ENCODE results near the gene SGCA.

Gene SGCA

DNA sequence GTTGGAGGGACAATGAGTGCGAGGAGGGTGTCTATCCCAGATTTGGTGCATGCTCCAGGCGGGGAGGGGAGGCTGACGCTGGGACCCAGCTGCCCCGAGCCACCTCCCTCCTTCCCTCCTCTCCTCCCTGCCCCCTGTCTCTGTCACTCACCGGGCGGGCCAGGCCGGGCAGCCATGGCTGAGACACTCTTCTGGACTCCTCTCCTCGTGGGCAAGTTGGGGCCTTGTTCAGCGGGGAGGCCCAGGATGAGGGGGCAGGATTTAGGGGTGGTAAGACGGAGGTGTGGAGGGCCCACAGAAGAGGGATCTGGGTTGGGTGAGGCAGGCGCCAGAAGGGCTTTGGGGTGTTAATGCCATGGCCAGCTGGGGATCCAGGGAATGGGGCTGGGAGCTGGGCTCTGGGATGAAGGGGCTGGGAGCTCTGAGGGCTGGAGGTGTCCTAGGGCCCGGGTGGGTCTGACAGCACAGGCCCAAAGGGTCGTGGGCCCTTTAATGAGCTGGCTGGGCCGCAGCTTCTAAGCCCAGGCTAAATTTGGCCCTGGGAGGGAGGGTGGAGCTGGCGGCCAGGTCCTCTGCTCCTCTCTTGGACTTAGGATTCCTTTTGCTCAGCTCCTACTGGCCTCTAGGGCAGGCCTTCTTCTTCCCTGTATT, at the start of gene SGCA:
TSS of gene SGCA (plus strand) at position 139 of the 651 bp plus-strand sequence. CDS start at position 175, 36 bp downstream.
- no peak for FAIRE-seq

DNA sequence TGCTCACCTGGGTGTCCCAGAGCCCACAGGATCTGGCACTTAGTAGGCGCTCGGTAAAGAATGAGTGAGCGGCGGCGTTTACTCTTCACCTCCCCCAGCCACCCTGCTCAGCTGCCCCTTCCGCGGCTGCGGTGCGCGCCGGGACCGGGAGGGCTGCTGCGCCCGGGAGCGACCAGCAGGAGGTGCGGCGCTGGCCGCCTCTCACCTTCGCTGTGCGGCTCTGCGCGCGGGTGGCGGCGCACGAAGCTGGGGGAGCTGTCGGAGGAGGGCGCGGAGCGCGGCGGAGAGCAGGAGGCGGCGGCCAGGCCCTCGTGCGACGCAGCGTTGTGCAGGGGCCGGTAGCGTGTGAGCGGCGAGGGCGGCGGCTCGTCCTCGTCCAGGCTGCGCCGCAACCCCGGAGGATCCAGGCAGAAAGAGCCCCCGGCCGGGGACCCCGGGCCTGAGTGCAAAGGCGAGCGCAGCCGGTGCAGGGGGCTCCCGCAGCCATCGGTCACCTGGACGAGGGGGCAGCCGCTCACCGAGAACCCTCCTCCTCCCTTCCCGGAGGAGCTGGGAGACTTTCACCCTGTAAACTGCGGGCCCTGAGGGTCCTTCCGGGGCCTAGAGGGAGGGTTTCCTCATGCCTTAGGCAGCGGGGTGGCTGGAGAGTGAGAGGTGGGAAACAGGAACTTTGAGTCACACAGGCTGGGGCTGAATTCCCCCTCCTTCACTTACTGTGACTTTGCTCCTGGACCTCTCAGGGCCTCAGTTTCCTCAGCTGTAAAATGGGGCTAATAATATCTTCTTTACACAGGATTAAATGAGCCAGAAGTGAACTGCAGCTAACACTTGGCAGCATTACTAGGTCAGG, 48.4 kb upstream of the SGCA start:
- no peak for FAIRE-seq

DNA sequence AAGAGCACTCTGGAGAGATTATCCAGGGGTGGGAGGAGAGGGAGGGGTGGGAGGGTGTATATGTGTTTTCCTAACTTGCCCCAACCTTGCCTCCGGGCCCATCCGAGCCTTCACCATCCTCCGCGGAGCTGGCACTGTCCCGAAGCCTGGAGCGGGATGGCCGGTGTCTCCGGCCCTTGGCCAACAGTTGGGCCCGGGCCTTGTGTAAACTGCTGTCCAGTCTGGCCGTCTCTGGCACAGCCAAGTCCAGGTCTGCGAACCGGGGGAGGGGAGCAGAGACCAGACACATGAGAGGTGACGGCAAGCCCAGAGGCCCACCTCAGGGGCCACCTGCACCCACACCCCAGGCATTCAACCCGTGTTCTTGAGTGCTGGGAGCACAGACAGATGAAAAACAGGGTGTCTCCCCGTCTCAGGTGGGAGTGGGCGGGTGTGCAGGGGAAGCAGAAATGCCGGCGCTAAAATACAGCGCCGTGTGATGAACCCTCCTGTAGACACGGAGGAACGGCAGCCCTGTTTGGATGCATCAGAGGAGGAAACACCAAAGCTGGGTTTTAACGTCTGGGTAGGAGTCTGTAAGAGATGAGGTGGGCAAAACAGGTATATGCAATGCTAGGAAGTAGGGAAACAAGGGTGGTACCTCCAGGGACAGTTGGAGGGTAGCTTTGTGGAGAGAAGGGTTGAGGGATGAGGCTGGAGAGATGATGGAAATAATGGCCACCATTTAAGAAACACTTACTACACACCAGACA, 47.6 kb upstream of the SGCA start:
- no peak for FAIRE-seq

DNA sequence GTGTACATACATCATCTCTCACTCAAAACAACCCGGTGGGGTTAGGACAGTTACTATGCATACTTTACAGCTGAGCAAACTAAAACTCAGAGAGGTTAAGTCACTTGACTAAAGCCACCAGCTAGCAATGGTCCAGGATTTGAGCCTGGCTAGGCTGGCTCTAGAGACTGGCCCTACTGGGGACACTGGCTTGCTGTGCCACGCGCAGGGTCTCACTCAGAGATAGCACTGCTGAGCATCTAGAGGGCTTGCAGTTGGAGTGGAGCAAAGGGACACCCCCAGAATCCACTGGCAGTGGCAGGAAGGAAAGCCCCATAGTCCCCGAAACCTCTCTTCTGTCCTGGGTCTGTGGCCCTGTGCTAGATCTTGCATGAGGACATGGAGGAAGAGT, 47.0 kb upstream of the SGCA start:
- no peak for FAIRE-seq

DNA sequence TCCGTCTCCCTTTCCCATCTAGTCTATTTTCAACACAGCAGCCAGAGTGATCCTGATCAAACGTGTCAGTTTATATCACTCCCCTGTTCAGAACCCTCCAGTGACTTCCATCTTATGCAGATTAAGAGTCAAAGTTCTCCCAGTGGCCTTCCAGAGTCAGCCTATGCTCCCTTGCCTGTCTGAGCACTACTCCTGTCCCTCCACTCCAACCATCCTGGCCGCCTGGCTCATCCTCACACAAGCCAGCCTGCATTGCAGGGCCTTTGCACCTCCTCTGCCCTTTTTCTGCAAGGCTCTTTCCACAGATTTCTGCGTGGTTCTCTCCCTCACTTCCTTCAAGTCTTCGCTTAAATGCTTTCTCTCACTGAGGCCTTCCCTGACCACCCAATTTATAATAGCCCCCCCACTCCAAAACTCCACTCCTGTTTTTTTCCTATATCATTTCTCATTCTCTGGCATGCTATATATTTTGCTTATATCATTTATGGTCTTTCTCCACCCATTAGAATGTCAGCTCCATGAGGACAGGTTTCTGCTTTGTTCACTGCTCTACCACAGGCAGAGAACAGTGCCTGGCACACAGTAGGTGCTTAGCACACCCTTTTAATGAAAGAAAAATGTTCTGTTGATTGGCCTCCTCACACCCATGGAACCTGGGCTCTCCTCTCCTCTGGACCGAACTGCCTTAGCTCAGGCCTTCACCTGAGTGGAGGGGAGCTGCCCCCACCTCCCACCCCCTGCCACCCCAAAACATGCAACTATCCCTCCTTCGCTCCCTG, 45.1 kb upstream of the SGCA start:
- no peak for FAIRE-seq

DNA sequence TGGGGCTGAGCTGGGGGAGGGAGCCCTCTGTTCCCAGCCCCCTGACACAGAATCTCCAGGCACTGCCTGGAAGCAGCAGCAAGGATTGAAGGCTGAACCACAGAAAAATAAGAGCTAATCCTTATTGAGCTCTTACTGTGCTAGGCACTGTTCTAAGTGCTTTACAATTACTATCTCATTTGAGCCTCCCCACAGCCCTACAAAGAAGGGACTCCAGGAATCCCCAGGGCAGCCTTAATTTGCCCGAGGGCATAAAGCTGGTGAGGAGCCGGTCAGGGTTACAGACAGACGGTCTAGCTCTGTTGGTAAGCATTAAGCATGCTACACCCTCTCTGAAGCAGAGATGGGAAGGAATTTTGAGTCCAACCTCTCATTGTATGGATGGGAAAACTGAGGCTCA, 42.9 kb upstream of the SGCA start:
- FAIRE-seq: no peak

DNA sequence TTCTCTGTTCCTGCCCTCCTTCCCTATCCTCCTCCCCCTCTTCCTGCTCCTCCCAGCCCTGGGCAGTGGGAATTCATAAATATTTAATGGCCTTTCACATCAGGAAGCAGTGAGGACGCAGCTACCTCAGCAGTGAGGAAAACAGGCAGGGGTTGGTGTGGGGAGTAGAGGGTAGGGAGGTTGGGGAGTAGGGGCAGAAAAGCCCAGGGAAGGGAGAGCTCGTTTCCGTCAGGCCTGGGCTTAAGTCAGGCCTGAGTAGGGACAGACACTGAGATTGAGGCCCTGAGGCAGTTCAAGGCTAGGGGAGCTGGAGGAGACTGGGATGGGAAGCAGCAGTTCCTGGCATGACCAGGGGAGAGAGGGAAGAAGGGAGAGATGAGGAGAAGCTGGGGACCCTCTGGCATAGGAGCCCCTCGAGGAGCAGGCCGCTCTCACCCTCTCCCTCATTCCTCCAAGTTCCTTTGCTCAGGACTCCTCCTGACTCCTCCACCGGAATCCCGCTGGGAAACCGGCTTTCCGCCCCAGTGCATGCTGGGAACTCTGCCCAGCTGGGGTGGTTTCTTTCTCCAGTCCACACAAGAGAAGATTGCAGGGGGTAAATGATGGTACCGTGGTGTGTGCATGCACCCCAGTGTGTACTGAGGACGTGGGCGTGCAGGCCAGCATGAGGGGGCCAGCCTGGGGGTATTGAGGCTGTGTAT, 42.0 kb upstream of the SGCA start:
- FAIRE-seq: no peak

DNA sequence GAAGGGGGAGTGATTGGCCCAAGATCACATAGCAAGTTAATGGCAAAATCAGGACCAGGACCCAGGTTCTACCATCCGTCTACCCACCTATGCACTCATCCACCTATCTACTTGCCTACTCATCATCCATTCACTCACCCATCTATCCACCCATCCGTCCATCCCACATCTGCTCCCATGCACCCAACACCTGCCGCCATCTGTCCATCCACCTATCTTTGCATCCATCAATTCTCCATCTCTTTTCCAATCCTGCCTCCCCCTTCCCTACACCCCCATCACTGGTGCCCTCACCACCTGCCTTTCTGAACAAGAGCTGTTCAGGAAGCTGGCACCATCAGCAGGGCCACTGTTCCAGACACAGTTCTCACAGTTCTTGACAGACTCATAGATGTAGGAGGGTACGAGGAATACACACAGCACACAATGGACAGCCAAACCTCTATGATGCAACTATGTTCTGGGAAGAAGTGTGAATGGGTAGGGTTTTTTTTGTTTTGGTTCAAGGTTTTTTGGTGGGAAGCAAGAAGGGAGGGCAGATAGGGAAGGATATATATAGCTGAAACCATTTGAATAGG, 40.3 kb upstream of the SGCA start:
- no peak for FAIRE-seq

DNA sequence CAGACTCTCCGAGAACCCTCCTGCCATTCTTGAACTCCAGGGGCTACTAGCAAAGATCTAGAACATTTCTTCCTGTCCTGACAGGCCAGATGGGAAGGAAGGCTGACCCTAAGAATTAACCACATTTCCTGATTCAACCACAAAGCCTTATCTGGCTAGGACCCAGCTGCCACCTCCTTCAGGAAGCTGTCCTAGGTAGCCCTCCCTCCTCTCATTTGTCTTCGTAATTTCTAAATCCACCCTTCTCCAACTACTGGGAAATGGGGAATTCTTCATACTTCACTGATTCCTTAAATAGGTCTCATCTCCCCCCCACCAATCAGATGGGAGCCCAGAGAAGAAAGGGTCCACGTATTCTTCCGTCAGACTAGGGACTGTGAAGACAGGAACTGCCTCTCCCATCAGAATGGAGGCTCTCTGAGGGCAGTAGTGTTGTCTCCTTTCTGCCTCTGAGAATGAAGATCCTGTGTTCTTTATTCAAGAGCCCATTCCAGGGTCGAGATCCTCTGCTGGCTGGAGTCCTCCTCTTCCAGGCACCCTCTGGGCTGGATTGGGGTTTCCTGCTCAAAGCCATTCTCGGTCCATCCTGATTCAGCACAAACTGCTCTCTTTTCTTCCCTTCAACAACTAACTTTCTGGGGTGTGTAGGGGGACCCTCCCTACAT, 38.0 kb upstream of the SGCA start:
- FAIRE-seq: no peak

DNA sequence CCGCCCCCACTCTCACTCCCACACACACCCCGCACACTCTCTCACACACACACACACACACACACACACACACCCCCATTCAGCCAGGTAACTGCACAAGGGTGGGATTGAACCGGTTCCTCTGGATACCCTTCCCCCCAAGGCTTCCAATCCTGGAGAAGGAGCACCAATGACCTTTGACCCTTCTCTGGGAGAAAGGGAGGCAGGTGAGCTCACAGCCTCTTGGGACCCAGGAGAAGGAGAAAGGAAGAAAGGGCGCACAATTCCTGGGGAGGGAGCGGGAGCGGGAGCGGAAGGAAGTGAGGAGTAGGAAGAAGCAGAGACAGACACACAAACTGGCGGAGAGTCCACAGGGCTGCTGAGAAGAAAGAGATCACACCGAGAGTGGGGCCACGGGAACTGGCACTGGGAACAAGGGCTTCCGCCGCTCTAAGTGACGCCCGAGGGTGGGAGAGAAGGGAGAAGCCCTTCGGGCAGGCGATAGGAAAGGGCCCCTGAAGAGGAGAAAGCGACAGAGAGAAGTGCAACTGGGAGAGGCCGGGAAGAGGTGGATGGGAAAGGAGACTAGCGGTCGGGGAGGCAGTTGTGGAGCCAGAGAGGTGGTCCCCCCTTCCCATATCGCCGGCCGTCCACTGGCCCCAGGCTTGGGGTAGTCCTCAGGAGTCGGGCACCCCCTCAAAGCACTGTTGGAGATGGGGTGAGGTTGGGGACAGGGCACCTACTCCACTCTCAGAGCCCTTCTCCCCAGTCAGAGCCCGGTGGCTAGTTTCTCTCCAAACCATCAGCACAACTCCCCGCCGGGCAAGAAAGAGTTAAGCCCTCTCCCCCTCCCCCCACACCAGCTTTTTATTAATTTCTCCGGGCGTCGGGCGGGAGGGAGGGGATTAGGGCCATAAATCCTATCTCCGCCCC, 37.1 kb upstream of the SGCA start:
- no peak for FAIRE-seq

DNA sequence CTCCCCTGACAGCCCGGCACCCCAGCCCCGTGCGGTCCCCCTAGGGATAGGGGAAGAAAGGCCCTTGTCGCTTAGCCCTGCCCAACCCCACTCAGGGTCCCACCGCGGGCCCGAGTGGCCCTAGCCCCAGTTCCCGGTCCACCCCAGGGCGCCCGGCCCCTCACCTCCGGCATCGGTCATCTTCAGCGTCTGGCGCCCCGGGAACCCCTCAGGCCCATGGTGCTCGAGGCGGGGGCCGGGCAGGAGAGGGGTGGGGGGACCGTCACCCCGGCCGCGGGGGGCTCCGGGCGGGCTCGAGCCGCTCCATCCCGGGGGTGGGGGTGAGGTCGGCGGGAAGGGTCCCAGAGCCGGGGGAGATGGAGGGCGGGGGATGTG, 36.5 kb upstream of the SGCA start:
- no peak for FAIRE-seq

DNA sequence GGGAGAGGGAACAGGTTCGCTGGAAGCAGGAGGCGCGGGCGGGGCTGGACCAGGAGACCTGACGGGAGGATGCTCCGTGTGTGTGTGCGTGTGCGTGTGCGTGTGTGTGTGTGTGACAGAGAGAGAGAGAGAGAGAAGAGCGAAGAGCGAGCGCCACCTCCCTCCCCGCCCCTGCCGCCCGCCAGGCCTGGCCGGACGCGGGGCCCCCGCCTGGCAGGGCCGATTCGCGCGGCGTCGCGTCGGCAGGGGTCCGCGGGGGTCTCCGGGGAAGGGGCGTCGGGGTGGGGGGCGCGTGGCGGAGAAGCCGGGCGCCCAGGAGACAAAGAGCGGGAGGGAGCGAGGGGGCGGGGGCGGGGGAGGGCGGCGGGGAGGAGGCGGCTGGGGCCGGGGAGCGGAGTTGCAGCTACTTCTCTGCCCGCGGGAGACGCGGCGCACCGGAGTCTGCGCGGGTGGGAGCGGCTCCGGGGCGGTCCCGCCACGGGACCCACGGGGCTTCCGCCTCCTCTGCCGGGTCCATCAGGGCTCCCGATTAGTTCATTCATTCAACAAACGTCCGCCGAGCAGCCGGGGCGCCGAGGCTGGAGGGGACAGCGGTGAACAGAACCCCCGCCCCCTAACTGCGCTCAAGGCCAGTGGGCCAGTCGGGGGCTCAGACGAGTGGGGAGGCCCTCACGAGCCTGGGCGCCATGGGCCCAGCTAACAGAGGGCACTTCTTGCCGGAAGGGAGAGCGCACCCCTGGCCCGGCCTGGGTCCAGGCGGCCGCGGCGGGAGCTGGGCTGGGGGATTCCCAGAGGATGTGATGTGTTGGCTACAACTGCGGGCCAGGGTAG, 35.9 kb upstream of the SGCA start, which contains the start of gene SAMD14:
TSS of gene SAMD14 (minus strand) at position 433 of the 831 bp plus-strand sequence. CDS start 5,201 bp downstream, outside the sequence.
- no peak for FAIRE-seq

DNA sequence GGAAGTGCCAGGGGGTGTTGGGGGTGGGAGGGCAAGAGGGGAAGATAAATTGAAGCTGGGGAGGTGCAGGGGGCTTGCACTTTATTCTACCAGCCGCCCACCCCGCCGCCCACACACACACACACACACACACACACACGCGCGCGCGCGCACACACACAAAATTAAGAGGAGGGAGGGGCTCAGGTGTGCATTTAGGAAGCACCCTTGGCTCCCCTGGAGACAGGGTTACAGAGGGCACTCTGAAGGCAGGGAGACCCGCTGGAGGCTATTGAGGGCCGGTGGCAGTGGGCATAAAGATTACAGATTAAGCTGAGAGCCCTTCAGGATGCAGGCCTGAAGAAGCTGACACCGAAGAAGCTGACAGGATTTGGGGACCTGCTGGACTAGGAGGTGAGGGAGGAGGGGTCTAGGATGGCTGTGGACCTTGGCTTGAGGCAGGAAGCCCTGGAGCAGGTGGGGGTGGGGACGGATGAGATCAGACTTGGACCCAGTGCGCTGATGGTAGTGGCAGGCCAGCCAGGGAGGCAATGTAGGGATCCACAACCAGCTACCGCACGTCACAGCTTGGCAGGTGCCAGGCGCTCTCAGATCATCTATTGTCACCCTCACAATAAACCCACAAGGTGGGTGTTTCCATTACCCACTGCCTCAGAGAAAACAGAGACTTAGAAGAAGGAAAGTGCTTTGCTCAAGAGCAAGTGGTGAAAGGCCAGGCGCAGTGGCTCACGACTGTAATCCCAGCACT, 35.1 kb upstream of the SGCA start:
- FAIRE-seq: no peak

DNA sequence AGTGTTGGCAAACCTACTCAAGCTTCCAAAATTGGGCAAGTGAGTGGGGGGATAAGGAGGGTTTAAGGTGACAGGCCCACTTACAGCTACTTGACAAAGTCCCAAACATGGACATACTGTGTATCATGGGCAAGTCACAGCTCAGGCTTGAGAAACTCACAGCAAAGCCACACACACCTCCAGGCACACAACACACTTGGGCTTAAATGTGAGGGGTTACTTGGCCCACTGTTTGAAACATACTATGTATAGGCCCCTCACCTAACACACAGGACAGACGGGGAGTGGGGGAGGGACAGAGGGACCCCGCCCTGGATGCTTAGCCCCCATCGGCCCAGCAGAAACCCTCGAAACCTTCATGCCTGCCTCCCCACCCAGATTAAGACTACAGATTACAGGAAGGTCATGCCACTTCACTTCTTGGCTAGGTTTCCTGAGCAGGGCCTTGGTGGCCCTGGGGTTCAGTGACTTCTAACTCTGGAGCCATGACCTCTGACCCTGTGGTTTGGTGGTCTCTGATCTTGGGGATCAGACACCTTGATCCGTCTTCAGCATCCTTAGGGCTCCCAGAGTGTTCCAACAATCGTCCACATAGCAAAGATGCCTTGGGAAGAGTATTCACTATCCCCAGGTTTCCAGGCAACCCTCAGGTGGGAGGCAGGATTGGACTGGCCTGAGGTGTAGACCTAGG, 33.6 kb upstream of the SGCA start:
- no peak for FAIRE-seq

DNA sequence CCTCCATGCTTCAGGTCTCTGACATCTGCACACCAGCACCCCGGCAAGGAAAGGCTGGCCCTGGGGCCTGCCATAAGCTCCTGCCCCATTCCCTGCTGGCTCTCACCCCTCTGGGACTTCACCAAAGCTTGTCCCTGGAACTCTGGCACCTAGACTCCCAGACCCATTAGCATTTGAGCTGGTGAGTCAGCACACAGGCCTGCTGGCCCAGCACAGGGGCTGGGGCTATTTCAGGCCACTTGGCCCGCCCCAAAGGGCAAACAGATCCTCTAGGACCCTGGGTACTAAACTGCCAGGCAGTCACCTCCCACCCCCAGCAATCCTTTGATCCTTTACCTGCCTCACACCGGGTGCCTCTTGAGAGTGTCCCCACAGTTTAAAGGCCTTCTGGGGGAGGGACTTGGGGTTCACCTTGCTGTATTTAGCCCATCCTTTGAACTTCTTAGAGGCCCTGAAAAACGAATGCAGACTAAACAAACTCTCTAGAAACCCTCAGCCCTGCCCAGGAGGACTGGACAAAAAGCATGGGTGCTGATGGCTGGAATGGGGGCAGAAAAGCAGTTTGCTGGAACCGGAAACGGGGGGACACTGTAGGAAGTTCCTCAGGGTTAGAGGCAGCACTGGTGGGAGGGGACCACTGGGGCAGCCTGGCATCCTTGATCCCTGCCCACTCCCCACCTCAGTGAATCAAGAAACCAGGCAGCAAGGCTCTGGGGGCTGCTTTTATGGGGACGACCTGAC, 32.6 kb upstream of the SGCA start:
- FAIRE-seq: no peak

DNA sequence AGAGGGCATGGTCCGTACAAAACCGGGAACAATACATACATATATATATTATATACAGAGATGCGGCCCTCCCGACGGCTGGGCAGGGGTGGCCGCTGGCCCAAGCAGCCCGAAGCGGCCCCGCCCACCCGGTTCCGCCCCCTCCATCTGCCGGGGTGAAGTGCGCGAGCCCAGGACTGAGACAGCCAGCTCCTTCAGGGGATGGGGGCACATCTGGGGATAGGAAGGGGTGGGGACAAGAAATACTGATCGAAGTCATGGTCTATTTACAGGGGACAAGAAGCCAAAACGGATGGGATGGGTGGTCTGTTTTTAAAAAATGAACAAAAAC, 32.1 kb upstream of the SGCA start:
- no peak for FAIRE-seq

All from colon (tissue), 2 donors.